ENCODE measurements around the gene AZIN2. TPM values are rescaled to one million over a fixed set of nuclear protein-coding genes. Genes with fewer than 3 reads are reported as not detected.

AZIN2 gene
- total and polyA plus RNA-seq, 2 of the 13 experiments (the other 11 are each of a cell fraction or from before 2014, with no cell fraction given) = 1.7 to 3.5 TPM

- no peak for TF ChIP-seq HNF1A (IDR thresholded peaks at IDR 0.05; ENCODE audit: low read depth)
- peak; percentile 35; the same call in 1 of the 2 replicates for TF ChIP-seq HNF1A (CRISPR knock-in tag; IDR thresholded peaks at IDR 0.05; ENCODE audit: borderline replicate concordance)
- peak; percentile 63 for TF ChIP-seq ZNF883 (CRISPR knock-in tag; IDR thresholded peaks at IDR 0.05; ENCODE audit: not compliant biosample characterization)
- 0 out of 2 replicates have a peak, but pooled peaks have one; percentile 21 for TF ChIP-seq SMAD3 (CRISPR knock-in tag; IDR thresholded peaks at IDR 0.05)
- no peak for TF ChIP-seq ZEB1 (IDR thresholded peaks at IDR 0.05; ENCODE audit: insufficient replicate concordance, low read depth)
- TF ChIP-seq ZNF770 (CRISPR knock-in tag; IDR thresholded peaks at IDR 0.05) = peak; percentile 73
- TF ChIP-seq ZFY (CRISPR knock-in tag; IDR thresholded peaks at IDR 0.05) = peak; percentile 83
- TF ChIP-seq RXRA (CRISPR knock-in tag; IDR thresholded peaks at IDR 0.05) = peak; percentile 44
- TF ChIP-seq ZNF446 (CRISPR knock-in tag; IDR thresholded peaks at IDR 0.05) = 0 out of 2 replicates have a peak, but pooled peaks have one; percentile 16
- TF ChIP-seq, protein P1, sequence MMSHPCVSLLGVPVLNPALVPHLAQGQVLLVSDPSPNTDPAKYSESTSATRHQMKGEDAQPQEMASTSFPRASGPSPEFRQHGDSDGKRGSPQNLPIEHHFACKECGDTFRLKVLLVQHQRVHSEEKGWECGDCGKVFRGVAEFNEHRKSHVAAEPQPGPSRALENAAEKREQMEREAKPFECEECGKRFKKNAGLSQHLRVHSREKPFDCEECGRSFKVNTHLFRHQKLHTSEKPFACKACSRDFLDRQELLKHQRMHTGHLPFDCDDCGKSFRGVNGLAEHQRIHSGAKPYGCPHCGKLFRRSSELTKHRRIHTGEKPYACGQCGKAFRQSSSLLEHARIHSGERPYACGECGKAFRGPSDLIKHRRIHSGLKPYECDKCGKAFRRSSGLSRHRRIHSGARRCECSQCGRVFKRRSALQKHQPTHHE (CRISPR knock-in tag; IDR thresholded peaks at IDR 0.05; ENCODE audit: borderline replicate concordance) = no peak; the same call in 1 of the 2 replicates
- 0 out of 2 replicates have a peak, but pooled peaks have one; percentile 40 for TF ChIP-seq CCDC6 (CRISPR knock-in tag; IDR thresholded peaks at IDR 0.05)
- peak; percentile 53; the same call in 1 of the 2 replicates for TF ChIP-seq SIN3A (IDR thresholded peaks at IDR 0.05; ENCODE audit: borderline replicate concordance, low read depth, low read length)
- peak; percentile 26; the same call in 1 of the 2 replicates for TF ChIP-seq ZNF772 (CRISPR knock-in tag; IDR thresholded peaks at IDR 0.05)
- no peak for TF ChIP-seq PHF5A (CRISPR knock-in tag; IDR thresholded peaks at IDR 0.05; ENCODE audit: low read depth, unreplicated experiment)
- TF ChIP-seq ZC3H4 (CRISPR knock-in tag; IDR thresholded peaks at IDR 0.05; ENCODE audit: borderline replicate concordance) = no peak
- TF ChIP-seq FOXA1 (IDR thresholded peaks at IDR 0.05) = no peak
- no peak for TF ChIP-seq FOXA1 (CRISPR knock-in tag; IDR thresholded peaks at IDR 0.05)
- TF ChIP-seq ZBTB37 (CRISPR knock-in tag; IDR thresholded peaks at IDR 0.05) = no peak
- TF ChIP-seq ZNF784 (CRISPR knock-in tag; IDR thresholded peaks at IDR 0.05; ENCODE audit: borderline replicate concordance) = peak; percentile 83
- no peak for TF ChIP-seq ZNF562 (CRISPR knock-in tag; IDR thresholded peaks at IDR 0.05; ENCODE audit: borderline replicate concordance)
These were observed at the start of gene AZIN2 (continued) for GRCh38 chr1:33080885-33081553.

All from HepG2 (cell line).